ENCODE data around the gene CREB3L4.

DNA sequence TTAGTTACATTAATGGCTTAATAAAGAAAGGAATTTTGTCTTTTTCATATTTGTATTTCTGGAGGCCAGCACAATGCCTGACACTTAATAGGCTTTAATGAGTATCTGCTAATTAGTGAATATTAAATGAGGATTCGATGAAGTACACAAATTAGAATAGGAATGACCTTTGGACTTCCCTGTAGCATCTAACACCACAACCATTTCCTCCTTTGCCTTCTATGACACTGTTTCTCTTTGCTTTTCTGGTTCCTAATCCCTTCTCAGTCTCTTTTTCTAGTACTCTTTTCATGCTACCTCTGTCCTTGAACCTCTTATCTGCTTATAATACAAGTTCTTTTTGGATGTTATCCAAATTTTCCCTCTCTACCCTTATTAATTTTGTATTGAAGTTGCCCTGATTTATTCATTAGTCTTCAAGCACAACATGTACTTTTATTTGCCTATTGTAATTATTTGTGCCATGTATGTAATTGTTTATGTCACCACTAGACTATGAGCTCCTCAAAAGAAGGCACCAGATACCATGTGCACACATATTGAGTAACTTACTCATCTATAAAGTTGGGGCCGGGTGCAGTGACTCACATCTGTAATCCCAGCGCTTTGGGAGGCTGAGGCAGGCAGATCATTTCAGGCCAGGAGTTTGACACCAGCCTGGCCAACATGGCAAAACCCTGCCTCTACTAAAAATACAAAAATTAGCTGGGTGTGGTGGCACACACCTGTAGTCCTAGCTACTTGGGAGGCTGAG is 46.6 kb downstream of the CREB3L4 start:
- TF ChIP-seq BHLHE40 (IDR thresholded peaks at IDR 0.05; ENCODE audit: low read depth, low read length) (no peak), RFX5 (IDR thresholded peaks at IDR 0.05; ENCODE audit: low read depth, low read length) (no peak), POLR2A (IDR thresholded peaks at IDR 0.05; ENCODE audit: low read depth, low read length) (no peak)
- TF ChIP-seq, protein P1, sequence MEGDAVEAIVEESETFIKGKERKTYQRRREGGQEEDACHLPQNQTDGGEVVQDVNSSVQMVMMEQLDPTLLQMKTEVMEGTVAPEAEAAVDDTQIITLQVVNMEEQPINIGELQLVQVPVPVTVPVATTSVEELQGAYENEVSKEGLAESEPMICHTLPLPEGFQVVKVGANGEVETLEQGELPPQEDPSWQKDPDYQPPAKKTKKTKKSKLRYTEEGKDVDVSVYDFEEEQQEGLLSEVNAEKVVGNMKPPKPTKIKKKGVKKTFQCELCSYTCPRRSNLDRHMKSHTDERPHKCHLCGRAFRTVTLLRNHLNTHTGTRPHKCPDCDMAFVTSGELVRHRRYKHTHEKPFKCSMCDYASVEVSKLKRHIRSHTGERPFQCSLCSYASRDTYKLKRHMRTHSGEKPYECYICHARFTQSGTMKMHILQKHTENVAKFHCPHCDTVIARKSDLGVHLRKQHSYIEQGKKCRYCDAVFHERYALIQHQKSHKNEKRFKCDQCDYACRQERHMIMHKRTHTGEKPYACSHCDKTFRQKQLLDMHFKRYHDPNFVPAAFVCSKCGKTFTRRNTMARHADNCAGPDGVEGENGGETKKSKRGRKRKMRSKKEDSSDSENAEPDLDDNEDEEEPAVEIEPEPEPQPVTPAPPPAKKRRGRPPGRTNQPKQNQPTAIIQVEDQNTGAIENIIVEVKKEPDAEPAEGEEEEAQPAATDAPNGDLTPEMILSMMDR (conservative IDR thresholded peaks at IDR 0.05; ENCODE audit: low read depth, low read length), result no peak
